Gastroesophageal sphincter (tissue), 3 donors: ENCODE data around the gene NPIPA2.
"Not testable (repeated sequence)": the region's sequence is repeated elsewhere in the genome, so short reads cannot be mapped to it uniquely, and the experiment has no call there.

ENCODE experiments used
- POLR2A ChIP-seq, 2 donors: fragments of 450-650 bp; IDR thresholded peaks; one replicate each; pipeline ENCODE4 v1.6.1; 2017; ENCODE audit warnings: antibody characterized with exemption in 2 of 2, mild to moderate bottlenecking in 2 of 2, moderate library complexity in 1 of 2
- TF ChIP-seq, protein P1 (sequence below), 4 experiments: fragments of 200-600 bp in 2 of 4; fragments of 450-650 bp in 2 of 4; sonication (generic) in 1 of 4; IDR thresholded peaks; one replicate each; pipeline ENCODE4 v1.5.1; 2017 to 2019; ENCODE audit warnings: antibody characterized with exemption in 4 of 4, mild to moderate bottlenecking in 2 of 4, moderate library complexity in 2 of 4

DNA sequence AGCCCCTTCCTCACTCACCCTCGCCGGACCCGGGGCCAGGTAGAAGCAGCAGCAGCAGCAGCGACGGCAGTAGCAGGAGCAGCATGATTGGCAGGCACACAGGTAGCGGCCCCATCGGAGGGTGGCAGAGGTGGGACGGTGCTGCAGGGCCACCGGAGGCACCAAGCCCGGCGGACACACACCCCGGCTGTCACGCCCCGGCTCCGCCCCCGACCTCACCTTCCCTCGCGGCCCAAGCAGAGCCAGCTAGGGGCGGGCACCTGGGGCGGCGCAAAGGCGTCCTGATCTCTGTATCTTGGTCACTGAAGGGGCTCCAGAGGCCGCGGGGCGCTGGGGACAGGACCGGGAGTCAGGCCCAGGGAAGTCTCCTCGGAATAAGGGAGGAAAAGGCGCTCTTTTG, 9.1 kb upstream of the NPIPA2 start:
- TF ChIP-seq, protein P1, sequence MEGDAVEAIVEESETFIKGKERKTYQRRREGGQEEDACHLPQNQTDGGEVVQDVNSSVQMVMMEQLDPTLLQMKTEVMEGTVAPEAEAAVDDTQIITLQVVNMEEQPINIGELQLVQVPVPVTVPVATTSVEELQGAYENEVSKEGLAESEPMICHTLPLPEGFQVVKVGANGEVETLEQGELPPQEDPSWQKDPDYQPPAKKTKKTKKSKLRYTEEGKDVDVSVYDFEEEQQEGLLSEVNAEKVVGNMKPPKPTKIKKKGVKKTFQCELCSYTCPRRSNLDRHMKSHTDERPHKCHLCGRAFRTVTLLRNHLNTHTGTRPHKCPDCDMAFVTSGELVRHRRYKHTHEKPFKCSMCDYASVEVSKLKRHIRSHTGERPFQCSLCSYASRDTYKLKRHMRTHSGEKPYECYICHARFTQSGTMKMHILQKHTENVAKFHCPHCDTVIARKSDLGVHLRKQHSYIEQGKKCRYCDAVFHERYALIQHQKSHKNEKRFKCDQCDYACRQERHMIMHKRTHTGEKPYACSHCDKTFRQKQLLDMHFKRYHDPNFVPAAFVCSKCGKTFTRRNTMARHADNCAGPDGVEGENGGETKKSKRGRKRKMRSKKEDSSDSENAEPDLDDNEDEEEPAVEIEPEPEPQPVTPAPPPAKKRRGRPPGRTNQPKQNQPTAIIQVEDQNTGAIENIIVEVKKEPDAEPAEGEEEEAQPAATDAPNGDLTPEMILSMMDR (IDR thresholded peaks at IDR 0.05), result not testable (repeated sequence)
- not testable (repeated sequence) for TF ChIP-seq POLR2A (IDR thresholded peaks at IDR 0.05)
